ENCODE results near the gene FUT4. TPM values are rescaled to one million over a fixed set of nuclear protein-coding genes. Genes with fewer than 3 reads are reported as not detected.

FUT4 gene
- total RNA-seq (1 to 10 TPM; 6.2 to 7.3 TPM), polyA plus RNA-seq (ENCODE audit: insufficient read length in 6 of 6) (1 to 10 TPM; 6.1 to 8.4 (median 8.0) TPM)
- long read RNA-seq, donor 1, full-length matches to known transcripts = 25 of 25 reads
- long read RNA-seq, donor 1, partial matches to known transcripts = 0 of 25 reads
- long read RNA-seq, donor 1, other reads (novel, unspliced or antisense) = 0 of 25 reads
- long read RNA-seq, donor 2, full-length matches to known transcripts = 18 of 18 reads
- long read RNA-seq, donor 2, partial matches to known transcripts = 0 of 18 reads
- long read RNA-seq, donor 2, other reads (novel, unspliced or antisense) = 0 of 18 reads
- long read RNA-seq, donor 3, full-length matches to known transcripts = 9 of 9 reads
- long read RNA-seq, donor 3, partial matches to known transcripts = 0 of 9 reads
- long read RNA-seq, donor 3, other reads (novel, unspliced or antisense) = 0 of 9 reads
- long read RNA-seq, donor 4 = 0 reads
- long read RNA-seq, donor 5, full-length matches to known transcripts = 12 of 12 reads
- long read RNA-seq, donor 5, partial matches to known transcripts = 0 of 12 reads
- long read RNA-seq, donor 5, other reads (novel, unspliced or antisense) = 0 of 12 reads
- long read RNA-seq, donor 6, full-length matches to known transcripts = 13 of 13 reads
- long read RNA-seq, donor 6, partial matches to known transcripts = 0 of 13 reads
- long read RNA-seq, donor 6, other reads (novel, unspliced or antisense) = 0 of 13 reads
- long read RNA-seq, donor 7, full-length matches to known transcripts = 6 of 6 reads
- long read RNA-seq, donor 7, partial matches to known transcripts = 0 of 6 reads
- long read RNA-seq, donor 7, other reads (novel, unspliced or antisense) = 0 of 6 reads
- long read RNA-seq, donor 8, full-length matches to known transcripts = 12 of 12 reads
- long read RNA-seq, donor 8, partial matches to known transcripts = 0 of 12 reads
- long read RNA-seq, donor 8, other reads (novel, unspliced or antisense) = 0 of 12 reads
- long read RNA-seq, donor 9 = 0 reads
- long read RNA-seq, donor 10 = 0 reads
- long read RNA-seq, donor 11, full-length matches to known transcripts = 7 of 7 reads
- long read RNA-seq, donor 11, partial matches to known transcripts = 0 of 7 reads
- long read RNA-seq, donor 11, other reads (novel, unspliced or antisense) = 0 of 7 reads
- long read RNA-seq, donor 12, full-length matches to known transcripts = 10 of 10 reads
- long read RNA-seq, donor 12, partial matches to known transcripts = 0 of 10 reads
- long read RNA-seq, donor 12, other reads (novel, unspliced or antisense) = 0 of 10 reads

- intact Hi-C loops (cut with DNase I) = no loop called here
- Histone ChIP-seq H3K27ac (peak within 1 kb of the TSS; percentile 97 to 99), H3K4me3 (peak within 1 kb of the TSS; percentile 58 to 62), H3K4me1 (peaks cover 26 to 51% of the 10 kb centered on the region in 2 donors), H3K9me3 (no peaks in the 10 kb centered on the region), H3K27me3 (no peaks in the 10 kb centered on the region), H3K36me3 (no peaks in the 10 kb centered on the region)
- DNase-seq = peak; percentile 83 to 99 (median 90)
- ATAC-seq = peak; percentile 95
- no peak for TF ChIP-seq CTCF (IDR thresholded peaks at IDR 0.05)
Observed at GRCh38 chr11:94543695-94544645, at the start of gene FUT4. Gene FUT4 (plus strand): TSS chr11:94543921. CDS start chr11:94544134, 213 bp downstream.

GRCh38 chr11:94494126-94494680 lies 49.5 kb upstream of the FUT4 start:
- Histone ChIP-seq H3K27me3 (no peaks in the 10 kb centered on the region), H3K27ac (peak overlapping the region; percentile 68 to 82), H3K9me3 (no peaks in the 10 kb centered on the region), H3K36me3 (peaks cover 0 to 29% of the 10 kb centered on the region in 2 donors), H3K4me3 (peak overlapping the region; percentile 80 to 82), H3K4me1 (peaks cover 18 to 25% of the 10 kb centered on the region in 2 donors)
- no peak for TF ChIP-seq CTCF (IDR thresholded peaks at IDR 0.05)
- peak; percentile 71 for ATAC-seq
- intact Hi-C loops (cut with DNase I) = no loop called here
- DNase-seq = no peak

- no peaks in the 10 kb centered on the region for H3K27me3 ChIP-seq
- no peak for DNase-seq
- no peak for TF ChIP-seq CTCF (IDR thresholded peaks at IDR 0.05)
- H3K27ac ChIP-seq = no peak overlapping the region
- no peaks in the 10 kb centered on the region for H3K9me3 ChIP-seq
- H3K4me3 ChIP-seq = no peak overlapping the region
- H3K36me3 ChIP-seq = peaks cover 0 to 49% of the 10 kb centered on the region in 2 donors
- no peak for ATAC-seq
- intact Hi-C loops (cut with DNase I) = no loop called here
- peaks cover 3 to 6% of the 10 kb centered on the region in 2 donors for H3K4me1 ChIP-seq
Observed at GRCh38 chr11:94500181-94500580, 43.5 kb upstream of the FUT4 start.

- no peak for ATAC-seq
- Histone ChIP-seq H3K4me3 (no peak overlapping the region), H3K9me3 (no peaks in the 10 kb centered on the region), H3K27ac (no peak overlapping the region), H3K27me3 (no peaks in the 10 kb centered on the region), H3K4me1 (no peaks in the 10 kb centered on the region), H3K36me3 (peaks cover 0 to 47% of the 10 kb centered on the region in 2 donors)
- no peak for DNase-seq
- TF ChIP-seq CTCF (IDR thresholded peaks at IDR 0.05) = no peak
- intact Hi-C loops (cut with DNase I) = no loop called here
Observed at GRCh38 chr11:94501522-94501921, 42.2 kb upstream of the FUT4 start.

Data from left lung (tissue), 14 donors.